Osteoblast (primary cell): Measurements from ENCODE around the gene RFX4. TPM values are rescaled to one million over a fixed set of nuclear protein-coding genes. Genes with fewer than 3 reads are reported as not detected.
"Not testable (repeated sequence)": the region's sequence is repeated elsewhere in the genome, so short reads cannot be mapped to it uniquely, and the experiment has no call there.

ENCODE experiments used
- DNase-seq: peaks from one replicate; pipeline ENCODE4 v3.0.0; 2011; ENCODE audit warnings: low spot score, mixed read lengths; ENCODE audit not compliant: insufficient read length; ENCODE audit errors: missing footprints
- H2AFZ ChIP-seq: 2 replicates; pipeline ENCODE4 v1.6.0; 2011; ENCODE audit warnings: mild to moderate bottlenecking, low read length
- H3K27ac ChIP-seq: 2 replicates; pipeline ENCODE4 v1.5.1; 2011; ENCODE audit warnings: mild to moderate bottlenecking, low read depth, low read length, moderate library complexity
- H3K27me3 ChIP-seq: 2 replicates; pipeline ENCODE4 v1.6.0; 2012; ENCODE audit warnings: mild to moderate bottlenecking, control low read depth, inconsistent platforms, low read length, moderate library complexity; ENCODE audit not compliant: insufficient read depth
- H3K36me3 ChIP-seq: 2 replicates; pipeline ENCODE4 v1.5.1; 2011; ENCODE audit warnings: mild to moderate bottlenecking, low read length, control low read depth, moderate library complexity; ENCODE audit not compliant: insufficient read depth
- H3K4me1 ChIP-seq: 2 replicates; pipeline ENCODE4 v1.5.1; 2011; ENCODE audit warnings: mild to moderate bottlenecking, low read length, control low read depth, moderate library complexity; ENCODE audit not compliant: insufficient read depth
- H3K4me2 ChIP-seq: 2 replicates; pipeline ENCODE4 v1.6.0; 2011; ENCODE audit warnings: mild to moderate bottlenecking, low read length; ENCODE audit not compliant: insufficient read depth
- H3K4me3 ChIP-seq: fragments of 200-600 bp; sonication (generic); 3 replicates; pipeline ENCODE4 v1.5.1; 2012; ENCODE audit warnings: mild to moderate bottlenecking, low read length, inconsistent platforms; ENCODE audit not compliant: insufficient read depth
- H3K79me2 ChIP-seq: 2 replicates; pipeline ENCODE4 v1.6.0; 2012; ENCODE audit warnings: mild to moderate bottlenecking, low read length, control low read depth, inconsistent platforms; ENCODE audit not compliant: insufficient read depth
- H3K9me3 ChIP-seq: 2 replicates; pipeline ENCODE4 v1.5.1; 2011; ENCODE audit warnings: low read depth, low read length, control low read depth
- H4K20me1 ChIP-seq: 2 replicates; pipeline ENCODE4 v1.6.0; 2012; ENCODE audit warnings: mild to moderate bottlenecking, low read length, control low read depth; ENCODE audit not compliant: insufficient read depth
- CTCF ChIP-seq: IDR thresholded peaks from 2 replicates; pipeline ENCODE4 v1.5.1; 2011; ENCODE audit warnings: mild to moderate bottlenecking, low read depth, low read length, moderate library complexity; ENCODE audit errors: extremely low read depth
- total RNA-seq: library from RNA; depleted of rRNA; stranded (reverse); fragments of >200 nt; gene quantifications from 2 replicates; pipeline ENCODE4 v1.2.3, GENCODE V29; 2012

The RFX4 gene
- total RNA-seq, 1 donor = not detected

- H3K4me1 ChIP-seq = no peaks in the 10 kb centered on the region
- H3K27ac ChIP-seq = no peak overlapping the region
- TF ChIP-seq CTCF = no peak
- H3K36me3 ChIP-seq = no peaks in the 10 kb centered on the region
- no peaks in the 10 kb centered on the region for H3K9me3 ChIP-seq
- no peaks in the 10 kb centered on the region for H4K20me1 ChIP-seq
- H3K4me2 ChIP-seq = no peak overlapping the region
- DNase-seq = no peak
- no peaks in the 10 kb centered on the region for H3K79me2 ChIP-seq
- no peak overlapping the region for H2AFZ ChIP-seq
- peaks cover 7% of the 10 kb centered on the region for H3K27me3 ChIP-seq
- H3K4me3 ChIP-seq = no peak overlapping the region
Observed at GRCh38 chr12:106724934-106725333, 142.1 kb downstream of the RFX4 start.

- H2AFZ ChIP-seq, H3K27ac ChIP-seq, H3K4me1 ChIP-seq, H3K79me2 ChIP-seq, H3K27me3 ChIP-seq, H3K9me3 ChIP-seq, DNase-seq, H3K4me3 ChIP-seq, H3K4me2 ChIP-seq, H4K20me1 ChIP-seq, H3K36me3 ChIP-seq: not testable (repeated sequence)
Observed at GRCh38 chr12:106726603-106727202, 143.9 kb downstream of the RFX4 start.

DNA sequence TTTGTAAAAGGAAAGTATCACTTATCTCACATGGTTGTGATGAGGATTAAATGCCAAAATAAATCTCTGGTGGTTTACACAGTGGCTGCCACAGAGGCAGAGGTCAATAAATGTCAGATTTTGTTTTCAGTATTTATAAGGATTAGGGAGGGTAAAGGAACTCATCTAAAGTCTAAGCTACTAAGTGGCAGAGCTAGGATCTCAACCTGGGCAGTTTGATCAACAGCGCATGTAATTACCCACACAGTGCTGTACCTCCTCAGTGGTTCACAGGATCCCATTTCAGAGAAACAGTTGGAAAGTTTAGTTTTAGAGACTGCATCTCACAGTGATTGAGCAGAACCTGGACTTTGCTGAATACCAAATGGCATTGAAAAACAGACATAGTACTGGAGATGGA, 146.8 kb downstream of the RFX4 start:
- Histone ChIP-seq H3K9me3 (no peaks in the 10 kb centered on the region), H3K79me2 (no peaks in the 10 kb centered on the region), H4K20me1 (no peaks in the 10 kb centered on the region), H3K4me3 (no peak overlapping the region), H3K4me1 (no peaks in the 10 kb centered on the region), H3K36me3 (no peaks in the 10 kb centered on the region), H3K27me3 (no peaks in the 10 kb centered on the region), H3K27ac (no peak overlapping the region), H2AFZ (no peak overlapping the region), H3K4me2 (no peak overlapping the region)
- no peak for TF ChIP-seq CTCF
- no peak for DNase-seq

GRCh38 chr12:106732890-106733289, 150.1 kb downstream of the RFX4 start:
- no peaks in the 10 kb centered on the region for H3K79me2 ChIP-seq
- no peak overlapping the region for H3K27ac ChIP-seq
- no peak for TF ChIP-seq CTCF
- H4K20me1 ChIP-seq = no peaks in the 10 kb centered on the region
- H3K4me2 ChIP-seq = no peak overlapping the region
- H3K4me3 ChIP-seq = no peak overlapping the region
- H2AFZ ChIP-seq = no peak overlapping the region
- H3K36me3 ChIP-seq = no peaks in the 10 kb centered on the region
- DNase-seq = no peak
- H3K27me3 ChIP-seq = no peaks in the 10 kb centered on the region
- H3K4me1 ChIP-seq = no peaks in the 10 kb centered on the region
- H3K9me3 ChIP-seq = no peaks in the 10 kb centered on the region
